Measurements from ENCODE around the gene APAF1.
"Not testable (repeated sequence)": the region's sequence is repeated elsewhere in the genome, so short reads cannot be mapped to it uniquely, and the experiment has no call there.

APAF1 gene

GRCh38 chr12:98733667-98734350 lies 88.7 kb downstream of the APAF1 start:
- DNase-seq = no peak

DNA sequence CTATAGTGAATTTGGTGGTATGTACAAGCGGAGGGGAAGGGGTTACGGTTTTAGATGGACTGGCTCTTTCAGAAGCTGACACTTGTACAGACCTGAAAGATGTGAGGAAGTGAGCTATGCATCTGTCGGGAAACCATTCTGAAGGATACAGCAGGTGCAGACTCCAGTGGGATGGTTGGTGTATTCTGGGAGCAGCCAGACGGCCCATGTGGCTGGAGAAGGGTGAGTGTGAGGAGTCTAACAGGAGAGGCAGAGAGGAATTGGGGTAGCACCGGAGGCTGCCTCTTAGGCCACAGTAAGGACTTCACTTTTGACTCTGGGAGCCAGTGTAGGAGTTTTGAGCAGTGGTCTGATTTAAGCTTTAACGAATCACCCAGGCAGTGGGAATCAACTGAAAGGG lies 90.7 kb downstream of the APAF1 start:
- DNase-seq = no peak

- peak; percentile 92 for DNase-seq
Measured at GRCh38 chr12:98736352-98737321, 91.5 kb downstream of the APAF1 start.

- peak; percentile 90 for DNase-seq
Measured at GRCh38 chr12:98737322-98737712, 92.2 kb downstream of the APAF1 start.

DNA sequence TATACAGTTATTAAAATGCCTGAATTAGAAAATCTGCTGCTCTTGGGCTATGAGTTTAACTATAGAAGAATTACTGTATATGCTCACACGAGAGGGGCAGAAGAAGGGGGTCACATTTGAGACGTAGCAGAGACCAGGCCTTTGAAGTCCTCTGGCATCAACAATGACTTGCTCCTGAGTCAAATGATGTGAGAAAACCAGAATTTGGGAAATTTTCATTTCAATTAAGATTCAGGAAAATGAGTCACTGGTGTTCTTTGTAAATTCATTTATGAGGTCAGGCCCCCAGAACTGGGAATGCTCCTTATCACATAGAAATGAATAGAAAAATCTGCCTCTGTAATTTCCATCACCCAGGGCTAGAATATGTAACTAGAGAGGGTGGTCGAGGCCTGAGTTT lies 92.9 kb downstream of the APAF1 start:
- DNase-seq = no peak

- DNase-seq = no peak
Measured at GRCh38 chr12:98738539-98738938, 93.4 kb downstream of the APAF1 start.

DNA sequence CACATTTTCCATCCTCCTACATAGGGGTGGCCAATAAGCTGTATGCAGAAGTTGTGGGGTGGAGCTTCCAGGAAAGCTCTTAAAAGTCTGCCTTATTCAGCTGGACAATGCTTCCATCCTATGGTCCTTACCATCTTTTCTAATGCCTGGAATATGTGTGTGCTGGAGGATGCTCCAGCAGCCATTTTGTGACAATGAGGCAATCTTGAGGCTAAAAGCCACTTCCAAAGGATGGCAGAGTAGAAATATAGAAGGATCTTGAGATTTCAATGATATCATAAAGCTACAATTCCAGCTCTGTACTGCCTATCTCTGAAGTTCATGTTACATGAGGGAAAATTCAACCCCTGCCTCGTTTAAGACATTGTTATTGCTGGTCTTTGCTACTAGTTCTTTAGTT lies 95.7 kb downstream of the APAF1 start:
- DNase-seq = no peak

GRCh38 chr12:98741196-98741555 lies 96.1 kb downstream of the APAF1 start:
- DNase-seq = no peak

DNA sequence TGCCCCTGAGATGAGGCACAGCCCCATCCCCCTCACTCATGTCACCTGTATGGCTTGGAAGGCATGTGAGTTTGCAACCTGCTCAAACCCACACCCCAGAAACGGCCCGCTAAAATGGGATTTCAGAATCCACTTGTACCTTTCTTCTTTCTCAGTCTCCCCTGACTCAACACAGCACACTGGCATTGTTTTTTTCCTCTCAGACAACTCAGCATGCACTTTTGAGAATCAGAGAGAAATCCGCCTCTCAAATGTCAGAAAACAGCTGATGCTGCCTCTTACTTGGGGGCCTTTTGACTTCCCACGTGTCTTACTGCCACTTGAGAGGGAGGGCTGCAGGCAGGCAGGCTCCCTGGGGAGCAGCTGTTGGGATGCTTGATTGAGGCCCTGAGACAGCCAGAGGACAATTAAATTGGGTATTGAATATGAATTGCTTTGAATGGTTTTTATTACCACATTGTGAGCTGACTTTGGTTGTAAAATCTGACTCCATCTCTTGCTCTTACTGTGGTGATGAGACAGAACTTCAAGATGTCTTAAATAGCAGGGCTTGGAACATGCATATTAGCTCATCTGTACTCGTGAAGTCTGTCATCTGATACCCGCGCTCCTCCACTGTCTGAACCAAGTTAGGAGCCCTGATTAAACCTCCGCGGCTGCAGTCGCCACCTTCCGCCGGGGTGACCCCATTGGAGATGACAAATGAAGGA lies 96.6 kb downstream of the APAF1 start:
- DNase-seq = peak; percentile 26

DNA sequence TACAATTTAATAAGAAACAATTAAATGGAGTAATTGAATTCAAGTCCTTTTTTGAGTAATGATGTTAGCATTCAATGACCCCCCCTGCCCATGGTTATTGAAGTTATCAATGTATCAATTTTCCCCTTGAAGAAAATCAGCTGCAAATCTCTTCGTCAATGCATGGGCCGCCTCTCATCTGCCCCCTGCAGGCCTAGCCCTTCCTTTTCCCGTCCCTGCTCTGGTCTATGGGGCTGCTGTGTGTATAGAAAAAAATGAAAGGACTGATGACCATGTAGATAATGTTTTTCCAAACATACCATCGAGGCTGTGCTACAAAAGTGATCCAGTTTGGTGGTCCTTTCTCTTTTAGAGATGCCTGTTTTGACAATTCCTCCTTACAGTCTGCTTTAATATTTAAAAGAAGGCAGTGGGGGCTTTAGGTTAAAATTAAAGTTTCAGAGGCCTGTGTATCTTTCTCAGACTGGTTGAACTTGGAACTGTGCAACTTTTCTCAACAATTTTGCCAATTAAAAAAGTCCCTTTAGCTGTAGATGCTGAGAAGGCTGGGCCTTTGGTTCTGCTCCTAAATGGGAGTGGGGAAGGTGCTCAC lies 98.4 kb downstream of the APAF1 start:
- DNase-seq = no peak

DNA sequence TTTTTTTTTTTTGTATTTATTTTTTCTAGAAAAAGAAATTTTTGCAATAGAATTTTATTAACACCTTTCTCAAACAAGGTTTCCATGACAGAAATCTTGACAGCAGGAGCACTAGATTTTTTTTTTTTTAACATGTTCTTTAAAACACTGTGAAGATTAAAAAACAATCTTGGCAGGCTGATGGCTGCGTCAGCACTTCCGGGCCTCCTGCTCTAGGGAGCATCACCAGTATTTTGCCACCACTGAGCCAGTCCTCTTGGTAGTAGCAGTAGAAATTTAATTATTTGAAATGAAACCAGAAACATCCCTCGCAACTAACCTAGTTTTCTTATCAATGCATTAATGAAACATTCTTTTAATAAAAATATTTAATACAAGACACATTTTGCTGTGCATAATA lies 99.6 kb downstream of the APAF1 start:
- DNase-seq = no peak

DNA sequence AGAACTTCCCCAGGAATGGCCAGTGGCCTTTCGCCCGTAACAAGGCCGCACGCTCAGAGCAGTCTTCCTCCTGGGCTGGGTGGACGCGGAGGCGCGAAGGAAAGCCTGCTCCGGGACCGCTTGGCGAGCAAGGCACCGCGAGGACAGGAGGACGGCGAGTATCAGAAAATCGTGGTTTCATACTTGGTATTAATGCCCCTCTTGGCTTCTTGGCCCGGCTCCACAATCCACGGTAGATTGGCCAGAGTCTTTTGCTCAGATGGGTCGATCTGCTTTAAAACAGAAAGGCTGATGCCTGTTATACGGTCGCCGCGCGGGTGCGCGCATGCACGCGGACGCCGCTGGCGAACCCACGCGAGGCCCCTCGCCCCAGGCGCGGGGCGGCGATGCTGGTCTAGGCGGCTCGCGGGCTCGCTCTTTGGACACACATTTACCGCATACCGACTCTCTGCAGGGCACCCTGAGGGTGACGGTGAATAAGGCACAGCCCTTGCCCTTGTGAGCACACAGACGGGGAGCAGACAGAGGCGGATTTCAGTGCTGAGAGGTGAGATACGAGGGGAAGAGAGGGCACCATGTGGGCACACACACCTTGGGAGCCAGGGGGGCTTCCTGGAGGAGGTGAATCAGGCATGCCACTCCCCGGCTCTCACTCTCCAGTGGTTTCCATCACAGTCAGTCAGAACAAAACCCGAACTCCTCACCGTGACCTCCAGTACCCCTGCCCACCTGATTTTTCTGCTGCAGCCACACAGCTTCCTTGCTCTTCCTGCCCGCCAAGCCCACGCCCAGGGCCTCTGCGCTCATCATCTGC lies 100.7 kb downstream of the APAF1 start:
- no peak for DNase-seq

- DNase-seq = no peak
Measured at GRCh38 chr12:98748463-98748862, 103.4 kb downstream of the APAF1 start.

DNA sequence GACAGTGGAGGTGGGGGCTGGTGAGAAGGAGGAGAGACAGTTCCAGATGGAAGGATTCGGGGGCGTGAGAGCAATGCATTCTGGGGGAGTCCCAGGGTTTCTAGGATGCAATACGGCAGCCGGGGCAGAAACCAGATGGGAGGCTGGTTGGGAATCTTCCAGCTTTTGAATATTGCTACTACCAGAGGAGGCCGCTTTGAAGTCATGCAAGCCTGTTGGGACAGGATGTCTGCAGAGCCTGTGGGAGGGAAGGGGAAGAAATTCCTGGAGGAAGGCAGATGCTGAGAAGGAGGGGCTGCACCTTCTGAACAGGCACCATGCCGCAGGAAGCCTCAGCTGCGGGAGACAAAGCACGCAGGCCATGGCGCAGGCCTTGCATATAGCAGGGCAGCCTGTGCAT lies 105.4 kb downstream of the APAF1 start:
- DNase-seq = no peak

DNA sequence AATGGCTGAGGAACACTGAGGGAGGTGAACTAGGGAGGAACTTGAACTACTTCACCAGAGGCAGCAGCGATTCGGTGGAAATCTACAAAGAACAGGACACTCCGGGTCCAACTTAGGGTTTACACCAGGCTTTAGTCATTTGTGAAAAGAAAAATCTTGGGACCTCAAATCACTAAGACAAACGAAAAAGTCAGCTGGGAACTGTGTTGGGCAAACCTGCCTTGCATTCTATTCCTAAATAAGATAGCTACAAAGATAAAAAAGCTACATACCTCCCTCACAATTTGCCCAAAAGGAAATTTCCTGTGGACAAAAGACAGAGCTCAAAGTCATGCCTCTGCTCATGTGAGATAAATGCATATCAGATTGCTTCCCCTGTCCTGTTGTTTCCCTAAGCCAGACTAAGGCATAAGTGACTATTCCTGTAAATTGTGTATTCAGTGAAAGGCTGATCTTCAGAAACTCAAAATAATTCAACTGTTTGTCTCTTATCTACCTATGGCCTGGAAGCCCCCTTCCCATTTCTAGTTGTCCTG lies 106.6 kb downstream of the APAF1 start:
- DNase-seq = no peak

GRCh38 chr12:98752726-98753125 lies 107.6 kb downstream of the APAF1 start:
- no peak for DNase-seq

GRCh38 chr12:98754095-98754494 lies 109.0 kb downstream of the APAF1 start:
- DNase-seq = no peak

DNA sequence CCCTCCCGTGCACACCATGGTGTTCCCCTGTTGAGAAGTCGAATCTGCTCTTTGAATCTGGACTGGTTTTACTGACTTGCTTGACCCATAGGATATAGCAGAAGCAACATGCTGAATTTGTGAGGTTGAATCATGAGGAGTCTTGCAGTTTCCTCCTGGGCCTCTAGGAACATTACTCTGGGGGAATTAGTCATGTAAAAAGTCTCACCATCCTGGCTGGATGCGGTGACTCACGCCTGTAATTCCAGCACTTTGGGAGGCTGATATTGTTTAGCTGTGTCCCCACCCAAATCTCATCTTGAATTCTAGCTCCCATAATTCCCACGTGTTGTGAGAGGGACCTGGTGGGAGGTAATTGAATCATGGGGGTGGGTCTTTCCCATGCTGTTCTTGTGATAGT lies 110.8 kb downstream of the APAF1 start:
- not testable (repeated sequence) for DNase-seq

GRCh38 chr12:98757455-98757854 lies 112.4 kb downstream of the APAF1 start:
- no peak for DNase-seq

- no peak for DNase-seq
Measured at GRCh38 chr12:98758331-98758730, 113.2 kb downstream of the APAF1 start.

DNA sequence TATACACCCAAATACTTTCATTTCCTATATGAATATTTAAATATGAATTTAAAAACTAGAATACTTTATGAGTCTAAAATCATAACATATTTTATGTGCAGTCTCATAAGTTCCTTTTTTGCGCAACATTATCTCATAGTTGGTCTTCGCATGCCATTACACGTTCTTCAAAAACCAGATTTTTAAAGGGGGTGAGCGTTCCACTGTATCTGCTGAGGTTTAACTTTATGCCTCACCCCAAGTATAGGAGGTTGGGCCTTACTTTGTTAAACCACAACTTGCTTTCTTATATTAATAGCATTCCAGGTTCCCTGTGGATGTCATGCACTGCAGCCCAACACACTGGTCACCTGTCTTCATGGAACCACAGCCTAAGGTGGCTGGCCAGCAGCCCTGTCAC lies 118.6 kb downstream of the APAF1 start:
- DNase-seq = no peak

- DNase-seq = no peak
Measured at GRCh38 chr12:98767248-98767647, 122.2 kb downstream of the APAF1 start.

Measured in NCI-H510A treated with DMSO at 0.1 percent for 48 hours (cell line).